GM18519 (cell line): ENCODE data around the gene ZBTB44.
"Not testable (repeated sequence)": the region's sequence is repeated elsewhere in the genome, so short reads cannot be mapped to it uniquely, and the experiment has no call there.

Experiments
- ATAC-seq: cut with Tn5 transposase; IDR thresholded peaks from one replicate; pipeline ENCODE4 v1.9.1; 2021; ENCODE audit warnings: mild to moderate bottlenecking, moderate library complexity; ENCODE audit not compliant: unreplicated experiment, low FRiP score

The ZBTB44 gene

GRCh38 chr11:130251763-130252162, 63.0 kb downstream of the ZBTB44 start:
- ATAC-seq: not testable (repeated sequence)

GRCh38 chr11:130249929-130250328, 64.8 kb downstream of the ZBTB44 start:
- ATAC-seq: not testable (repeated sequence)

- no peak for ATAC-seq
Observed at GRCh38 chr11:130249371-130249770, 65.3 kb downstream of the ZBTB44 start.

GRCh38 chr11:130247319-130247718, 67.4 kb downstream of the ZBTB44 start:
- no peak for ATAC-seq

- ATAC-seq: no peak
Observed at GRCh38 chr11:130246738-130247137, 68.0 kb downstream of the ZBTB44 start.

- ATAC-seq: no peak
Observed at GRCh38 chr11:130246270-130246669, 68.4 kb downstream of the ZBTB44 start.

GRCh38 chr11:130245375-130245774, 69.3 kb downstream of the ZBTB44 start:
- ATAC-seq: not testable (repeated sequence)

- ATAC-seq: no peak
Observed at GRCh38 chr11:130244848-130245247, 69.9 kb downstream of the ZBTB44 start.

GRCh38 chr11:130243816-130244215, 70.9 kb downstream of the ZBTB44 start:
- no peak for ATAC-seq

- ATAC-seq: no peak
Observed at GRCh38 chr11:130241713-130242112, 73.0 kb downstream of the ZBTB44 start.

GRCh38 chr11:130237282-130238006, 77.3 kb downstream of the ZBTB44 start:
- peak; percentile 43 for ATAC-seq

- no peak for ATAC-seq
Observed at GRCh38 chr11:130234315-130234714, 80.4 kb downstream of the ZBTB44 start.

- not testable (repeated sequence) for ATAC-seq
Observed at GRCh38 chr11:130233888-130234287, 80.8 kb downstream of the ZBTB44 start.

GRCh38 chr11:130233486-130233885, 81.2 kb downstream of the ZBTB44 start:
- not testable (repeated sequence) for ATAC-seq

GRCh38 chr11:130227373-130227772, 87.3 kb downstream of the ZBTB44 start:
- no peak for ATAC-seq

- ATAC-seq: no peak
Observed at GRCh38 chr11:130223291-130223971, 91.3 kb downstream of the ZBTB44 start.

GRCh38 chr11:130220311-130221035, 94.2 kb downstream of the ZBTB44 start:
- ATAC-seq: no peak

- no peak for ATAC-seq
Observed at GRCh38 chr11:130219148-130219547, 95.6 kb downstream of the ZBTB44 start.

GRCh38 chr11:130218501-130219070, 96.1 kb downstream of the ZBTB44 start:
- ATAC-seq: no peak

GRCh38 chr11:130217133-130218031, 97.3 kb downstream of the ZBTB44 start:
- no peak for ATAC-seq
